Activated T-cell treated with anti-CD3 and anti-CD28 coated beads for 4 hours (primary cell): ENCODE results near the gene TMPRSS13.

Experiments used
- DNase-seq: peaks from one replicate; pipeline ENCODE4 v3.0.0-alpha.2; 2020

TMPRSS13 gene

GRCh38 chr11:117884994-117885393, 44.2 kb downstream of the TMPRSS13 start:
- DNase-seq = no peak

- no peak for DNase-seq
These were observed 46.1 kb downstream of the TMPRSS13 start for GRCh38 chr11:117883063-117883462.

GRCh38 chr11:117882311-117882905, 46.8 kb downstream of the TMPRSS13 start:
- no peak for DNase-seq

GRCh38 chr11:117881217-117881616, 48.0 kb downstream of the TMPRSS13 start:
- no peak for DNase-seq

- DNase-seq = no peak
These were observed 49.4 kb downstream of the TMPRSS13 start for GRCh38 chr11:117879516-117880480.

- no peak for DNase-seq
These were observed 50.2 kb downstream of the TMPRSS13 start for GRCh38 chr11:117878939-117879475.

- no peak for DNase-seq
These were observed 50.8 kb downstream of the TMPRSS13 start for GRCh38 chr11:117878314-117878938.

- DNase-seq = no peak
These were observed 52.0 kb downstream of the TMPRSS13 start for GRCh38 chr11:117877120-117877784.

GRCh38 chr11:117876341-117877119, 52.7 kb downstream of the TMPRSS13 start, which contains the start of gene FXYD6:
FXYD6 (minus strand) TSS chr11:117876658; CDS start chr11:117842776, 33,882 bp downstream.
- DNase-seq = no peak

GRCh38 chr11:117876059-117876340, 53.2 kb downstream of the TMPRSS13 start:
- DNase-seq = no peak

GRCh38 chr11:117875382-117876058, 53.7 kb downstream of the TMPRSS13 start:
- DNase-seq = no peak

GRCh38 chr11:117874910-117875381, 54.3 kb downstream of the TMPRSS13 start:
- no peak for DNase-seq

- no peak for DNase-seq
These were observed 54.8 kb downstream of the TMPRSS13 start for GRCh38 chr11:117874253-117874909.

- DNase-seq = no peak
These were observed 55.4 kb downstream of the TMPRSS13 start for GRCh38 chr11:117873828-117874125.

- no peak for DNase-seq
These were observed 56.0 kb downstream of the TMPRSS13 start for GRCh38 chr11:117872975-117873827.

GRCh38 chr11:117872420-117872961, 56.7 kb downstream of the TMPRSS13 start:
- no peak for DNase-seq

GRCh38 chr11:117871784-117872183, 57.4 kb downstream of the TMPRSS13 start:
- DNase-seq = no peak

GRCh38 chr11:117871160-117871559, 58.0 kb downstream of the TMPRSS13 start:
- no peak for DNase-seq

GRCh38 chr11:117870103-117870952, 58.9 kb downstream of the TMPRSS13 start:
- DNase-seq = no peak
